Gastroesophageal sphincter (tissue), 4 donors: ENCODE data around the gene ORAI3. TPM values are rescaled to one million over a fixed set of nuclear protein-coding genes. Genes with fewer than 3 reads are reported as not detected.

Experiments
- ATAC-seq: fragments of 150-250 bp; one replicate; pipeline ENCODE4 v1.9.1; 2016; ENCODE audit warnings: mild to moderate bottlenecking, moderate library complexity
- H3K27ac ChIP-seq, 4 donors: fragments of 200-600 bp; sonication (generic) in 3 of 4; 1 replicate in 3 of 4; 2 replicates in 1 of 4; pipeline ENCODE4 v1.5.1; 2016 to 2019
- H3K27me3 ChIP-seq: fragments of 200-600 bp; sonication (generic); one replicate; pipeline ENCODE4 v1.5.1; 2019
- H3K36me3 ChIP-seq, 2 donors: fragments of 200-600 bp; sonication (generic); one replicate each; pipeline ENCODE4 v1.5.1; 2019; ENCODE audit warnings: control low read depth in 1 of 2
- H3K4me1 ChIP-seq, 3 donors: fragments of 200-600 bp; sonication (generic); 1 replicate in 2 of 3; 2 replicates in 1 of 3; pipeline ENCODE4 v1.5.1; 2016 to 2019; ENCODE audit warnings: control low read depth in 2 of 3
- H3K4me3 ChIP-seq, 2 donors: fragments of 200-600 bp; sonication (generic); one replicate each; pipeline ENCODE4 v1.5.1; 2019; ENCODE audit warnings: mild to moderate bottlenecking in 1 of 2, moderate library complexity in 1 of 2
- H3K9me3 ChIP-seq, 3 donors: fragments of 200-600 bp; sonication (generic); one replicate each; pipeline ENCODE4 v1.5.1; 2017 to 2019; ENCODE audit warnings: control low read depth in 2 of 3
- EP300 ChIP-seq: sonication (generic); formaldehyde crosslinking; IDR thresholded peaks from one replicate; pipeline ENCODE4 v1.6.1; 2017; ENCODE audit warnings: antibody characterized with exemption, mild to moderate bottlenecking
- POLR2A ChIP-seq, 2 donors: fragments of 450-650 bp; IDR thresholded peaks; one replicate each; pipeline ENCODE4 v1.6.1; 2017; ENCODE audit warnings: antibody characterized with exemption in 2 of 2, mild to moderate bottlenecking in 2 of 2, moderate library complexity in 1 of 2
- POLR2AphosphoS5 ChIP-seq: sonication (generic); formaldehyde crosslinking; IDR thresholded peaks from one replicate; pipeline ENCODE4 v1.6.1; 2017; ENCODE audit warnings: antibody characterized with exemption
- WGBS, 2 donors: methylation state at CpG; one replicate each; pipeline ENCODE4 v1.1.5; 2018; ENCODE audit warnings: low coverage in 1 of 2; 5-methylcytosine and 5-hydroxymethylcytosine counted together
- small RNA-seq, 4 donors: library from RNA; depleted of rRNA; stranded (forward); fragments of <200 nt; gene quantifications; one replicate each; pipeline ENCODE3, GENCODE V24; 2016
- total RNA-seq, 4 donors: library from RNA; depleted of rRNA; stranded (reverse); fragments of >200 nt; gene quantifications; one replicate each; pipeline ENCODE4 v1.1.0, GENCODE V29; 2016
- TF ChIP-seq, protein P1 (sequence below), 4 experiments: fragments of 200-600 bp in 2 of 4; fragments of 450-650 bp in 2 of 4; sonication (generic) in 1 of 4; IDR thresholded peaks; one replicate each; pipeline ENCODE4 v1.5.1; 2017 to 2019; ENCODE audit warnings: antibody characterized with exemption in 4 of 4, mild to moderate bottlenecking in 2 of 4, moderate library complexity in 2 of 4

ORAI3 gene
- total RNA-seq, 4 donors from 2014 or later: 23.7 to 51.5 (median 40.0) TPM

GRCh38 chr16:31002250-31002700, 53.4 kb downstream of the ORAI3 start:
- no peak overlapping the region for H3K27ac ChIP-seq
- TF ChIP-seq POLR2A (IDR thresholded peaks at IDR 0.05) (no peak), POLR2AphosphoS5 (no peak), EP300 (no peak)
- TF ChIP-seq, protein P1, sequence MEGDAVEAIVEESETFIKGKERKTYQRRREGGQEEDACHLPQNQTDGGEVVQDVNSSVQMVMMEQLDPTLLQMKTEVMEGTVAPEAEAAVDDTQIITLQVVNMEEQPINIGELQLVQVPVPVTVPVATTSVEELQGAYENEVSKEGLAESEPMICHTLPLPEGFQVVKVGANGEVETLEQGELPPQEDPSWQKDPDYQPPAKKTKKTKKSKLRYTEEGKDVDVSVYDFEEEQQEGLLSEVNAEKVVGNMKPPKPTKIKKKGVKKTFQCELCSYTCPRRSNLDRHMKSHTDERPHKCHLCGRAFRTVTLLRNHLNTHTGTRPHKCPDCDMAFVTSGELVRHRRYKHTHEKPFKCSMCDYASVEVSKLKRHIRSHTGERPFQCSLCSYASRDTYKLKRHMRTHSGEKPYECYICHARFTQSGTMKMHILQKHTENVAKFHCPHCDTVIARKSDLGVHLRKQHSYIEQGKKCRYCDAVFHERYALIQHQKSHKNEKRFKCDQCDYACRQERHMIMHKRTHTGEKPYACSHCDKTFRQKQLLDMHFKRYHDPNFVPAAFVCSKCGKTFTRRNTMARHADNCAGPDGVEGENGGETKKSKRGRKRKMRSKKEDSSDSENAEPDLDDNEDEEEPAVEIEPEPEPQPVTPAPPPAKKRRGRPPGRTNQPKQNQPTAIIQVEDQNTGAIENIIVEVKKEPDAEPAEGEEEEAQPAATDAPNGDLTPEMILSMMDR (IDR thresholded peaks at IDR 0.05): no peak
- no peak for ATAC-seq
- H3K9me3 ChIP-seq: no peaks in the 10 kb centered on the region
- H3K36me3 ChIP-seq: no peaks in the 10 kb centered on the region
- peaks cover 12% of the 10 kb centered on the region for H3K27me3 ChIP-seq
- no peak overlapping the region for H3K4me3 ChIP-seq
- H3K4me1 ChIP-seq: peaks cover 0 to 8% (median 6%) of the 10 kb centered on the region in 3 donors
- no CpG with 5 or more reads among the region's 10 CpGs for WGBS, 2 donors

GRCh38 chr16:31002862-31003341, 54.0 kb downstream of the ORAI3 start:
- no peak overlapping the region for H3K4me3 ChIP-seq
- 76% methylated on average over 2 of the region's 9 CpGs; no CpG with 5 or more reads in 1 of the 2 donors for WGBS, 2 donors
- TF ChIP-seq POLR2AphosphoS5 (no peak), EP300 (no peak), POLR2A (IDR thresholded peaks at IDR 0.05) (no peak)
- TF ChIP-seq, protein P1 (IDR thresholded peaks at IDR 0.05): no peak
- H3K27me3 ChIP-seq: peaks cover 18% of the 10 kb centered on the region
- ATAC-seq: no peak
- H3K27ac ChIP-seq: no peak overlapping the region
- H3K4me1 ChIP-seq: peaks cover 0 to 2% (median under 1%) of the 10 kb centered on the region in 3 donors
- H3K36me3 ChIP-seq: no peaks in the 10 kb centered on the region
- H3K9me3 ChIP-seq: no peaks in the 10 kb centered on the region

- H3K27ac ChIP-seq: no peak overlapping the region
- H3K27me3 ChIP-seq: peaks cover 26% of the 10 kb centered on the region
- no peak overlapping the region for H3K4me3 ChIP-seq
- H3K9me3 ChIP-seq: no peaks in the 10 kb centered on the region
- TF ChIP-seq EP300 (no peak), POLR2A (IDR thresholded peaks at IDR 0.05) (no peak), POLR2AphosphoS5 (no peak)
- TF ChIP-seq, protein P1 (IDR thresholded peaks at IDR 0.05): no peak
- WGBS, 2 donors: 87 to 90% methylated on average over 6 of the region's 6 CpGs
- H3K36me3 ChIP-seq: no peaks in the 10 kb centered on the region
- no peak for ATAC-seq
- H3K4me1 ChIP-seq: no peaks in the 10 kb centered on the region
Measured at GRCh38 chr16:31003744-31004143, 54.9 kb downstream of the ORAI3 start.

Small RNA genes lying within 50 kb of the gene (small RNA-seq; reads per million reads assigned to genes)
- gene AC135048.1: 0 reads per million in 4 donors

Other genes starting within 250 kb of the ORAI3 start
- gene SRCAP, start 249.9 kb upstream of the ORAI3 start, total RNA-seq: 10 to 100 TPM; 20.6 to 57.4 (median 36.0) TPM
- gene PHKG2, start 200.6 kb upstream of the ORAI3 start, total RNA-seq: 10 to 100 TPM; 19.4 to 29.0 (median 23.4) TPM
- gene CFAP119, start 187.0 kb upstream of the ORAI3 start, total RNA-seq: 1 to 10 TPM in 2 of 4 donors, not detected in 2; 1.3 to 1.9 TPM
- gene RNF40, start 186.7 kb upstream of the ORAI3 start, total RNA-seq: 100 to 1,000 TPM in 1 of 4 donors, 10 to 100 TPM in 3; 76.4 to 108 (median 80.6) TPM
- gene ZNF629, start 161.9 kb upstream of the ORAI3 start, total RNA-seq: 10 to 100 TPM; 12.3 to 16.5 (median 14.5) TPM
- gene BCL7C, start 55.0 kb upstream of the ORAI3 start, total RNA-seq: 10 to 100 TPM; 39.2 to 48.7 (median 42.0) TPM
- gene CTF1, start 52.5 kb upstream of the ORAI3 start, total RNA-seq: 10 to 100 TPM in 1 of 4 donors, 1 to 10 TPM in 3; 5.1 to 14.6 (median 6.2) TPM
- gene FBXL19, start 25.5 kb upstream of the ORAI3 start, total RNA-seq: 10 to 100 TPM in 3 of 4 donors, 1 to 10 TPM in 1; 10.0 to 23.5 (median 11.9) TPM
- gene SETD1A, start 8.7 kb downstream of the ORAI3 start, total RNA-seq: 10 to 100 TPM in 2 of 4 donors, 1 to 10 TPM in 2; 5.5 to 12.9 (median 10.1) TPM
- 10 to 100 TPM; 10.1 to 26.2 (median 16.0) TPM for gene HSD3B7, start 36.1 kb downstream of the ORAI3 start, total RNA-seq
- gene STX1B, start 61.6 kb downstream of the ORAI3 start, total RNA-seq: 1 to 10 TPM in 2 of 4 donors, under 1 TPM in 1, not detected in 1; 0.54 to 3.3 (median 1.9) TPM
- gene STX4, start 84.5 kb downstream of the ORAI3 start, total RNA-seq: 10 to 100 TPM; 32.2 to 40.6 (median 37.2) TPM
- gene ZNF668, start 125.2 kb downstream of the ORAI3 start, total RNA-seq: 10 to 100 TPM in 3 of 4 donors, 1 to 10 TPM in 1; 8.6 to 22.5 (median 12.6) TPM
- gene ZNF646, start 125.4 kb downstream of the ORAI3 start, total RNA-seq: 10 to 100 TPM; 10.9 to 16.9 (median 13.6) TPM
- gene PRSS53, start 139.9 kb downstream of the ORAI3 start, total RNA-seq: 1 to 10 TPM in 3 of 4 donors, under 1 TPM in 1; 0.25 to 4.4 (median 2.6) TPM
- 100 to 1,000 TPM in 3 of 4 donors, 10 to 100 TPM in 1; 93.6 to 119 (median 107) TPM for gene VKORC1, start 145.7 kb downstream of the ORAI3 start, total RNA-seq
- 10 to 100 TPM; 26.5 to 70.2 (median 39.8) TPM for gene BCKDK, start 159.3 kb downstream of the ORAI3 start, total RNA-seq
- gene KAT8, start 168.6 kb downstream of the ORAI3 start, total RNA-seq: 10 to 100 TPM; 65.6 to 81.4 (median 72.3) TPM
- gene PRSS8, start 186.7 kb downstream of the ORAI3 start, total RNA-seq: 1 to 10 TPM in 1 of 4 donors, not detected in 3; 4.1 TPM
- 10 to 100 TPM in 1 of 4 donors, 1 to 10 TPM in 2, under 1 TPM in 1; 0.17 to 15.3 (median 3.7) TPM for gene PRSS36, start 201.0 kb downstream of the ORAI3 start, total RNA-seq
- 10 to 100 TPM; 12.5 to 69.9 (median 40.0) TPM for gene FUS, start 231.1 kb downstream of the ORAI3 start, total RNA-seq